ENCODE data around the gene PNO1. TPM values are rescaled to one million over a fixed set of nuclear protein-coding genes. Genes with fewer than 3 reads are reported as not detected.
"Not testable (repeated sequence)": the region's sequence is repeated elsewhere in the genome, so short reads cannot be mapped to it uniquely, and the experiment has no call there.

The PNO1 gene
- polyA plus RNA-seq, 4 donors: 16.1 to 20.2 (median 16.9) TPM

- DNase-seq (ENCODE audit: low read depth in 4 of 4, low spot score in 2 of 4): no peak
Measured at GRCh38 chr2:68156419-68156818, 1.3 kb upstream of the PNO1 start.

GRCh38 chr2:68157002-68157401 is 686 bp upstream of the PNO1 start:
- no peak for DNase-seq (ENCODE audit: low read depth in 4 of 4, low spot score in 2 of 4)

- no peak for DNase-seq (ENCODE audit: low read depth in 4 of 4, low spot score in 2 of 4)
Measured at GRCh38 chr2:68158134-68158447, 403 bp downstream of the PNO1 start.

- no peak for DNase-seq (ENCODE audit: low read depth in 4 of 4, low spot score in 2 of 4)
Measured at GRCh38 chr2:68163641-68164040, 6.0 kb downstream of the PNO1 start.

GRCh38 chr2:68167186-68167585 is 9.5 kb downstream of the PNO1 start:
- DNase-seq (ENCODE audit: low read depth in 4 of 4, low spot score in 2 of 4): no peak

- no peak for DNase-seq (ENCODE audit: low read depth in 4 of 4, low spot score in 2 of 4)
Measured at GRCh38 chr2:68169308-68169707, 11.6 kb downstream of the PNO1 start.

GRCh38 chr2:68171146-68171545 is 13.5 kb downstream of the PNO1 start:
- no peak for DNase-seq (ENCODE audit: low read depth in 4 of 4, low spot score in 2 of 4)

- no peak for DNase-seq (ENCODE audit: low read depth in 4 of 4, low spot score in 2 of 4)
Measured at GRCh38 chr2:68171684-68172083, 14.0 kb downstream of the PNO1 start.

GRCh38 chr2:68172521-68172920 is 14.8 kb downstream of the PNO1 start:
- no peak for DNase-seq (ENCODE audit: low read depth in 4 of 4, low spot score in 2 of 4)

GRCh38 chr2:68172990-68173700 is 15.5 kb downstream of the PNO1 start:
- DNase-seq (ENCODE audit: low read depth in 4 of 4, low spot score in 2 of 4): no peak

- DNase-seq (ENCODE audit: low read depth in 4 of 4, low spot score in 2 of 4): not testable (repeated sequence)
Measured at GRCh38 chr2:68175210-68175609, 17.5 kb downstream of the PNO1 start.

GRCh38 chr2:68176657-68177056 is 19.0 kb downstream of the PNO1 start:
- DNase-seq (ENCODE audit: low read depth in 4 of 4, low spot score in 2 of 4): no peak

- no peak for DNase-seq (ENCODE audit: low read depth in 4 of 4, low spot score in 2 of 4)
Measured at GRCh38 chr2:68177541-68177940, 19.9 kb downstream of the PNO1 start.

- no peak for DNase-seq (ENCODE audit: low read depth in 4 of 4, low spot score in 2 of 4)
Measured at GRCh38 chr2:68178432-68178831, 20.7 kb downstream of the PNO1 start.

- DNase-seq (ENCODE audit: low read depth in 4 of 4, low spot score in 2 of 4): no peak
Measured at GRCh38 chr2:68178954-68179627, 21.4 kb downstream of the PNO1 start.

GRCh38 chr2:68182902-68183301 is 25.2 kb downstream of the PNO1 start:
- no peak for DNase-seq (ENCODE audit: low read depth in 4 of 4, low spot score in 2 of 4)

GRCh38 chr2:68185541-68186164 is 28.0 kb downstream of the PNO1 start:
- DNase-seq (ENCODE audit: low read depth in 4 of 4, low spot score in 2 of 4): no peak

- no peak for DNase-seq (ENCODE audit: low read depth in 4 of 4, low spot score in 2 of 4)
Measured at GRCh38 chr2:68187329-68187728, 29.6 kb downstream of the PNO1 start.

- DNase-seq (ENCODE audit: low read depth in 4 of 4, low spot score in 2 of 4): no peak
Measured at GRCh38 chr2:68188831-68189230, 31.1 kb downstream of the PNO1 start.

GRCh38 chr2:68189991-68190784 is 32.5 kb downstream of the PNO1 start:
- no peak for DNase-seq (ENCODE audit: low read depth in 4 of 4, low spot score in 2 of 4)

GRCh38 chr2:68190991-68191731 is 33.5 kb downstream of the PNO1 start:
- DNase-seq (ENCODE audit: low read depth in 4 of 4, low spot score in 2 of 4): no peak

Measured in left renal cortex interstitium (tissue), 4 donors.